Gastrocnemius medialis (tissue), 4 donors: ENCODE data around the gene ARL15.

Source experiments
- CTCF ChIP-seq, 5 experiments: fragments of 450-650 bp in 3 of 5; fragments of 200-600 bp in 2 of 5; sonication (generic) in 2 of 5; IDR thresholded peaks in 4 of 5; conservative IDR thresholded peaks in 1 of 5; 1 replicate in 4 of 5; 2 replicates in 1 of 5; pipeline ENCODE4 v1.5.1; 2016 to 2019; ENCODE audit warnings: antibody characterized with exemption in 5 of 5, mild to moderate bottlenecking in 3 of 5, moderate library complexity in 3 of 5
- POLR2A ChIP-seq, 2 donors: fragments of 450-650 bp; IDR thresholded peaks; one replicate each; pipeline ENCODE4 v1.6.1; 2017; ENCODE audit warnings: antibody characterized with exemption in 2 of 2, mild to moderate bottlenecking in 2 of 2, moderate library complexity in 2 of 2

- no peak for TF ChIP-seq CTCF (IDR thresholded peaks at IDR 0.05 in 4 of 5, conservative IDR thresholded peaks at IDR 0.05 in 1 of 5)
- TF ChIP-seq POLR2A (IDR thresholded peaks at IDR 0.05) = no peak
Observed at GRCh38 chr5:54093081-54093492, 217.3 kb downstream of the ARL15 start.
